ENCODE measurements around the gene ZFP36L1. TPM values are rescaled to one million over a fixed set of nuclear protein-coding genes. Genes with fewer than 3 reads are reported as not detected.
A peak's percentile ranks its signal among the peaks of the same experiment; 100 is the strongest.

ZFP36L1 gene
- total RNA-seq (2014; rRNA removed; shearing (Covaris generic)), result 7.8 and 9.0 TPM in 2 replicates
- polyA plus RNA-seq (2015; cell fraction: cytosol; rRNA removed), result 88.4 and 118 TPM in 2 replicates
- polyA plus RNA-seq (2015; cell fraction: nucleus; rRNA removed), result 53.5 and 118 TPM in 2 replicates

- DNase-seq (ENCODE audit: low read depth, low spot score), result peak; percentile 96
- in situ Hi-C loops (cut with HindIII; ENCODE audit: low pct_unique_long_range_greater_than_20kb, low sequenced_read_pairs), result no loop called here
Measured at GRCh38 chr14:68792979-68793733, at the start of gene ZFP36L1. Gene ZFP36L1 (minus strand): TSS chr14:68793067. CDS start chr14:68792938, 129 bp downstream.

GRCh38 chr14:68842298-68842697 is 49.4 kb upstream of the ZFP36L1 start:
- DNase-seq (ENCODE audit: low read depth, low spot score), result no peak
- in situ Hi-C loops (cut with HindIII; ENCODE audit: low pct_unique_long_range_greater_than_20kb, low sequenced_read_pairs), result no loop called here

GRCh38 chr14:68841016-68841809 is 48.3 kb upstream of the ZFP36L1 start:
- no peak for DNase-seq (ENCODE audit: low read depth, low spot score)
- in situ Hi-C loops (cut with HindIII; ENCODE audit: low pct_unique_long_range_greater_than_20kb, low sequenced_read_pairs), result no loop called here

- DNase-seq (ENCODE audit: low read depth, low spot score), result no peak
- in situ Hi-C loops (cut with HindIII; ENCODE audit: low pct_unique_long_range_greater_than_20kb, low sequenced_read_pairs), result no loop called here
Measured at GRCh38 chr14:68840454-68840853, 47.6 kb upstream of the ZFP36L1 start.

GRCh38 chr14:68836082-68836481 is 43.2 kb upstream of the ZFP36L1 start:
- DNase-seq (ENCODE audit: low read depth, low spot score), result no peak
- in situ Hi-C loops (cut with HindIII; ENCODE audit: low pct_unique_long_range_greater_than_20kb, low sequenced_read_pairs), result no loop called here

GRCh38 chr14:68834816-68835215 is 41.9 kb upstream of the ZFP36L1 start:
- no peak for DNase-seq (ENCODE audit: low read depth, low spot score)
- in situ Hi-C loops (cut with HindIII; ENCODE audit: low pct_unique_long_range_greater_than_20kb, low sequenced_read_pairs), result no loop called here

- DNase-seq (ENCODE audit: low read depth, low spot score), result no peak
- in situ Hi-C loops (cut with HindIII; ENCODE audit: low pct_unique_long_range_greater_than_20kb, low sequenced_read_pairs), result no loop called here
Measured at GRCh38 chr14:68828698-68829097, 35.8 kb upstream of the ZFP36L1 start.

- in situ Hi-C loops (cut with HindIII; ENCODE audit: low pct_unique_long_range_greater_than_20kb, low sequenced_read_pairs), result no loop called here
- no peak for DNase-seq (ENCODE audit: low read depth, low spot score)
Measured at GRCh38 chr14:68825729-68826128, 32.9 kb upstream of the ZFP36L1 start.

GRCh38 chr14:68824517-68825347 is 31.9 kb upstream of the ZFP36L1 start:
- in situ Hi-C loops (cut with HindIII; ENCODE audit: low pct_unique_long_range_greater_than_20kb, low sequenced_read_pairs), result no loop called here
- peak; percentile 90 for DNase-seq (ENCODE audit: low read depth, low spot score)

- no peak for DNase-seq (ENCODE audit: low read depth, low spot score)
- in situ Hi-C loops (cut with HindIII; ENCODE audit: low pct_unique_long_range_greater_than_20kb, low sequenced_read_pairs), result no loop called here
Measured at GRCh38 chr14:68824207-68824516, 31.3 kb upstream of the ZFP36L1 start.

- no peak for DNase-seq (ENCODE audit: low read depth, low spot score)
- in situ Hi-C loops (cut with HindIII; ENCODE audit: low pct_unique_long_range_greater_than_20kb, low sequenced_read_pairs), result no loop called here
Measured at GRCh38 chr14:68823434-68824206, 30.8 kb upstream of the ZFP36L1 start.

- in situ Hi-C loops (cut with HindIII; ENCODE audit: low pct_unique_long_range_greater_than_20kb, low sequenced_read_pairs), result no loop called here
- no peak for DNase-seq (ENCODE audit: low read depth, low spot score)
Measured at GRCh38 chr14:68822926-68823325, 30.1 kb upstream of the ZFP36L1 start.

- in situ Hi-C loops (cut with HindIII; ENCODE audit: low pct_unique_long_range_greater_than_20kb, low sequenced_read_pairs), result no loop called here
- no peak for DNase-seq (ENCODE audit: low read depth, low spot score)
Measured at GRCh38 chr14:68822132-68822651, 29.3 kb upstream of the ZFP36L1 start.

GRCh38 chr14:68820999-68821683 is 28.3 kb upstream of the ZFP36L1 start:
- no peak for DNase-seq (ENCODE audit: low read depth, low spot score)
- in situ Hi-C loops (cut with HindIII; ENCODE audit: low pct_unique_long_range_greater_than_20kb, low sequenced_read_pairs), result no loop called here

GRCh38 chr14:68820536-68820935 is 27.7 kb upstream of the ZFP36L1 start:
- in situ Hi-C loops (cut with HindIII; ENCODE audit: low pct_unique_long_range_greater_than_20kb, low sequenced_read_pairs), result no loop called here
- DNase-seq (ENCODE audit: low read depth, low spot score), result no peak

- in situ Hi-C loops (cut with HindIII; ENCODE audit: low pct_unique_long_range_greater_than_20kb, low sequenced_read_pairs), result no loop called here
- no peak for DNase-seq (ENCODE audit: low read depth, low spot score)
Measured at GRCh38 chr14:68820119-68820518, 27.3 kb upstream of the ZFP36L1 start.

- in situ Hi-C loops (cut with HindIII; ENCODE audit: low pct_unique_long_range_greater_than_20kb, low sequenced_read_pairs), result no loop called here
- no peak for DNase-seq (ENCODE audit: low read depth, low spot score)
Measured at GRCh38 chr14:68819260-68819691, 26.4 kb upstream of the ZFP36L1 start.

Data from SK-MEL-5 (cell line).